ENCODE data around the gene PRAMEF14. TPM values are rescaled to one million over a fixed set of nuclear protein-coding genes. Genes with fewer than 3 reads are reported as not detected.
"Not testable (repeated sequence)": the region's sequence is repeated elsewhere in the genome, so short reads cannot be mapped to it uniquely, and the experiment has no call there.

Gene PRAMEF14, protein sequence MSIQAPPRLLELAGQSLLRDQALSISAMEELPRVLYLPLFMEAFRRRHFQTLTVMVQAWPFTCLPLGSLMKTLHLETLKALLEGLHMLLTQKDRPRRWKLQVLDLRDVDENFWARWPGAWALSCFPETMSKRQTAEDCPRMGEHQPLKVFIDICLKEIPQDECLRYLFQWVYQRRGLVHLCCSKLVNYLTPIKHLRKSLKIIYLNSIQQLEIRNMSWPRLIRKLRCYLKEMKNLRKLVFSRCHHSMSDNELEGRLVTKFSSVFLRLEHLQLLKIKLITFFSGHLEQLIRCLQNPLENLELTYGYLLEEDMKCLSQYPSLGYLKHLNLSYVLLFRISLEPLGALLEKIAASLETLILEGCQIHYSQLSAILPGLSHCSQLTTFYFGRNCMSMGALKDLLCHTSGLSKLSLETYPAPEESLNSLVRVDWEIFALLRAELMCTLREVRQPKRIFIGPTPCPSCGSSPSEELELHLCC
- total RNA-seq (2014; rRNA removed; shearing (Covaris generic)), result not detected in 2 replicates
- not detected in 2 replicates for polyA plus RNA-seq (2014; cell fraction: nucleus; rRNA removed)

DNA sequence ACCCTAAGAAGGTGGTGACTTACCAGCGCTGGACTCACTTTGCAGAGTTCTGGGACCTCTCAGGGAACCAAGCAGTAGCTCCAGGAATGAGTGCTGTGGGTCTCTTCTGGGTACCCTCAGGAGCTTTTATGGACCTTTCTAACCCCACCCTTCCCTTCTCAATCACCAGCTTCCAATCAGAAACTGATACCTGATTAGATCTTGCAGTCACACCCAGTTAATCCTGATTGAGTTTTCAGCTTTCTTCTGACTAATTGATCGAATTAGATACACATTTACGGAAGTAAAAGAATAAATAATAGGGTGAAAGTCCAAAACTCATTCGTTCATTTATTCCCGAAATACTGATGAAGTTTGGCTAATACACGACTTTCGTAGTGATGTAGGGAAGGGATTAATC, at the start of gene PRAMEF14:
Gene PRAMEF14 (minus strand): TSS at position 101 of the 400 bp plus-strand sequence. CDS start 1,820 bp downstream, outside the sequence.
- DNase-seq (ENCODE audit: extremely low read depth, low read depth), result not testable (repeated sequence)

DNA sequence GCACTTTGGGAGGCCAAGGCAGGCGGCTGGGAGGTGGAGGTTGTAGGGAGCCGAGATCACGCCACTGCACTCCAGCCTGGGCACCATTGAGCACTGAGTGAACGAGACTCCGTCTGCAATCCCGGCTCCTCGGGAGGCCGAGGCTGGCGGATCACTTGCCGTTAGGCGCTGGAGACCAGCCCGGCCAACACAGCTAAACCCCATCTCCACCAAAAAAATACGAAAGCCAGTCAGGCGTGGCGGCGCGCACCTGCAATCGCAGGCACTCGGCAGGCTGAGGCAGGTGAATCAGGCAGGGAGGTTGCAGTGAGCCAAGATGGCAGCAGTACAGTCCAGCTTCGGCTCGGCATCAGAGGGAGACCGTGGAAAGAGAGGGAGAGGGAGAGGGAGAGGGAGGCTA, 48.4 kb upstream of the PRAMEF14 start:
- not testable (repeated sequence) for DNase-seq (ENCODE audit: extremely low read depth, low read depth)

DNA sequence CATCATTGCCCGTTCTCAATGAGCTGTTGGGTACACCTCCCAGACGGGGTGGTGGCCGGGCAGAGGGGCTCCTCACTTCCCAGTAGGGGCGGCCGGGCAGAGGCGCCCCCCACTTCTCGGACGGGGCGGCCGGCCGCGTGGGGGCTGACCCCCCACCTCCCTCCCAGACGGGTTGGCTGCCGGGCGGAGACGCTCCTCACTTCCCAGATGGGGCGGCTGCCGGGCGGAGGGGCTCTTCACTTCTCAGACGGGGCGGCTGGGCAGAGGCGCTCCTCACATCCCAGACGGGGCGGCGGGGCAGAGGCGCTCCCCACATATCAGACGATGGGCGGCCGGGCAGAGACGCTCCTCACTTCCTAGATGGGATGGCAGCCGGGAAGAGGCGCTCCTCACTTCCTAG, 47.8 kb upstream of the PRAMEF14 start:
- DNase-seq (ENCODE audit: extremely low read depth, low read depth), result not testable (repeated sequence)

DNA sequence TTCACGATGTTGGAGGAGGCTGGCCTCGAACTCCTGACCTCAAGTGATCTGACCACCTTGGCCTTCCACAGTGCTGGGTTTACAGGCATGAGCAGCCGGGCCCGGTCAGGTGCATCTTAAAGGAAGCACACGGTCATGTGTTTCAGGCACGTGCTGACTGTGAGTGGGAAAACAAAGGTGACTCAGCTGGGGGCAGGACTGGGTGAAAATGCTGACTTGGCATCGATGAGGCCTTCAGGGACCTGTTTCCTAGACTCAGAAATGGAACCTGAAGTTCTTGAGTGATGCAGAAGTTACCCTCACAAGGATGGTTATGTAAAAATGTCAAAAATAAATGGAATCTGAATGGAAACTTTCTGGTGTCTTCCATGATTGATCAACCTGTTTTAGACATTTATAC, 46.1 kb upstream of the PRAMEF14 start:
- DNase-seq (ENCODE audit: extremely low read depth, low read depth), result not testable (repeated sequence)

DNA sequence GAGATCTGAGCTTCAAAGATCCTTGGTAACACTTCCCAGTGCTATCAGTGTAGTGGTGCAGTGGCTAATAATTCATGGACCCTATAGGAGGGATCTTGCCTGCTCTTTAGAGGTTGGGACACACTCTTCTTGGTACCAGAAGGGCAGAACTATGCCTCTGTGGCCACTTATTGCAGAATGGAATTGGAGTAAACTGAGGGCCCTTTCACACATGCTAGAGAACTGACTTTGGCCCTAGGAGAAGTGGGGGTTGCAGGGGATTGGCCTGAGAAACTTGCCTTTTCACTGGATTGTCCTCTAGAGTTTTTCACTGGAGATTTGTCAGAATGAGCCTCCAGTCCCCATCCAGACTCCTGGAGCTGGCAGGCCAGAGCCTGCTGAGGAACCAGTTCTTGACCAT, 42.4 kb upstream of the PRAMEF14 start, which contains the start of gene PRAMEF17:
Gene PRAMEF17 (plus strand): TSS at position 301 of the 400 bp plus-strand sequence. CDS start 26 bp downstream, at position 327.
- DNase-seq (ENCODE audit: extremely low read depth, low read depth), result not testable (repeated sequence)

DNA sequence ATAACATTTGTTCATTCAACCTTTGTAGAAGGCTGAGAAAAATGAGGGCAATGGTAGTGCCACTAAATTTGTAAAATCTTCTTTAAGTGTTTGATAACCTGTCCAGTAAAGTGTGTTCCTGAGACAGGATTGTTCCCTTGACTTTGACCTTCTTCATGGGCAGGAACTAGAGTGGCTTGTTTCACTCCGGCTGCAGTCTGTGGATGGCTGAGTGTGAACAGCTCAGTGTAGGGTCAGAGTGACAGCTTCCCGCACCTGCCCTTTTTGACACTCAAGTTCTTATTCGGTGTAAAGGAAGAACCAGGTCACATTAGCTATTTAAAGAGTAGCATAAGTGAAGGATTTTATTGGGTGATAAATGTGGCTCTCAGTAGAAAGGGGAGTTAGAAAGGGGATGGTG, 33.4 kb upstream of the PRAMEF14 start:
- not testable (repeated sequence) for DNase-seq (ENCODE audit: extremely low read depth, low read depth)

DNA sequence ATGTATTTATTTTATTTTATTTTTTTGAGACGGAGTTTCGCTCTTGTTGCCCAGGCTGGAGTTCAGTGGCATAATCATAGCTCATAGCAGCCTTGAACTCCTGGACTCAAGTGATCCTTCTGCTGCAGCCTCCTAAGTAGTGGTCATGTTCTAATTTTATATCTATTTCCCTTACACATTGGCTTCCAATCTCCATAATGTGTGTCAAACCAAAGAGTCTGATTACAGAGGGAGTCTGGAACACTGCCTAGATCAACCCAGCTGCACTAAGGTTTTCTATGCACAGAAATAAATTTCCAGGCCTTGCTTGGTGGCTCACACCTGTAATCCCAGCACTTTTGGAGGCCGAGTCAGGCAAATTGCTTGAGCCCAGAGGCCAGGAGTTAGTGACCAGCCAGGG, 32.0 kb upstream of the PRAMEF14 start:
- DNase-seq (ENCODE audit: extremely low read depth, low read depth), result not testable (repeated sequence)

DNA sequence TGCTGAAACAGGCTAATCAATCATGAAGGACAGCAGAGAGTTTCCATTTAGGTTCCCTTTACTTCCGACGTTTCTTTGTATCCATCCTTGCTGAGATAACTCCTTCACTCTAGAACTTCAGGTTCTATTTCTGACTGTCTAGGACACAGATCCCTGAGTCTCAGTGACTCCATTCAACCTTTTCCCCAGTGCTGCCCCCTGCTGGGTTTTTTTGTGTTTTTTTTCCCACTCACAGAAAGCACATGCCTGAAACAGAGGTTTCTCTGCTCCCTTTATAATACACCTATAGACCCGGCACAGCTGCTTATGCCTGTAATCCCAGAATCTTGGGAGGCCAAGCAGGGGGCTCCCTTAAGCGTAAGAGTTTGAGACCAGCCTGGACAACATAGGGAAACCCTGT, 21.6 kb upstream of the PRAMEF14 start:
- not testable (repeated sequence) for DNase-seq (ENCODE audit: extremely low read depth, low read depth)

DNA sequence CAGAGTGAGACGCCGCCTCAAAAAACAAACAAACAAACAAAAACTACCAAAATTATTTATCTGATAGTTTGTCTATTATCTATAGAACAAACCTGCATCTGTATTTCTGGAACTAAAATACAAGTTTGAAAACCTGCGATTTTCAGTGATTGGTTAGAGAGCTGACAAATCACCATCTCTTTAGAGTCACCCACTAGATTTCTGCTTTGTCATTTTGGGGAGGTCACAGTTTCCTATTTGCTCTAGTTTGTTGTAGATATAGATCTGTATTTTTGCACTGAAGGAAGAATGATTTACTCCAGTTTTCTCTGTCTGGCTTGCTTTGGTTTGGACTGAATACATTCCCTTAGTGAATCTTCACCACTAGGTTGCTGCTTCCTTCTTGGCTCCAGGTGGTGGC, 19.6 kb upstream of the PRAMEF14 start:
- DNase-seq (ENCODE audit: extremely low read depth, low read depth), result not testable (repeated sequence)

DNA sequence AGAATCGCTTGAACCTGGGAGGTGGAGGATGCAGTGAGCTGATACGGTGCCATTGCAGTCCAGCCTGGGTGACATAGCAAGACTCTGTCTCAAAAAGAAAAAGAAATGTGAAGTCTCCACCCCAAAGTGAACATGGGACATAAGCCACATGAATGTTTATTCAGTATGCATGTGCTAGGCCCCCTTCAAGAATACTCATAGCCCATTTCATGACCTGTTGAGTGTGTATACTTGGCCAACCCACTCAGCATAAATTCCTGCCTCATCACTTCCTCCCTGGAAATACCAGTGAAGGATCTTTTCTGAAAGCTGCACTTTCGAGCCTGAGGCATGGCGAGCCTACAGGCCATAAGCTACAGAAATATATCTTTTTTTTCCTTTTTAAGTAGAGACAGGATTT, 18.0 kb upstream of the PRAMEF14 start:
- not testable (repeated sequence) for DNase-seq (ENCODE audit: extremely low read depth, low read depth)

DNA sequence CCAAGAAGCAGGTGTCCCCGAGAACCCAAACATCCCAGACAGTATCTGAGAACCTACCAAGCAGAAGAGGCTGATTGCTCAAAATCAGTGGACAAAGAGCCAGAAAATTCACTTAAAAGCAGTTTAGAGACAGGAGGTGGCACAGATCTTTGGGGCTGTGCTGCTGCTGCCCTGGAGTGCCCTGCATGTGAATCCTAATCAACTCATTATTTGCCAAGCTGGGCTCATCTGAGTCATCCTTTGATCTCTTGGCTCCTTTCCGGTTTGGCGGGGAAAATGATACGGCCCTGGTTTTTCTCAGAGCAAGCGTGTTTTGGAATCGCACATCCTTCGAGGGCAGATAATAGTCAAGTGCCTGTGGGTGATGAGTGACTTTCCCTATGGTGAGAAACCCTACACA, 15.4 kb upstream of the PRAMEF14 start:
- DNase-seq (ENCODE audit: extremely low read depth, low read depth), result not testable (repeated sequence)

DNA sequence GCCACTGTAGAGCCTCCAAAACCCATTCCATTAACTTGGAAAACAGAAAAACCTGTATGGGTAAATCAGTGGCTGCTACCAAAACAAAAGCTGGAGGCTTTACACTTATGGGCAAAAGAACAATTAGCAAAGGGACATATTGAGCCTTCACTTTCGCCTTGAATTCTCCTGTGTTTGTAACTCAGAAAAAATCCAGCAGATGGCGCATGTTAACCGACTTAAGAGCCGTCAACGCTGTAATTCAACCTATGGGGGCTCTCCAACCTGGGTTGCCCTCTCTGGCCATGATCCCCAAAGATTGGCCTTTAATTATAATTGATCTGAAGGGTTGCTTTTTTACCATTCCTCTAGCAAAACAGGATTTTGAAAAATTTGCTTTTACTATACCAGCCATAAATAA, 9.8 kb upstream of the PRAMEF14 start:
- peak; percentile 42 for DNase-seq (ENCODE audit: extremely low read depth, low read depth)

DNA sequence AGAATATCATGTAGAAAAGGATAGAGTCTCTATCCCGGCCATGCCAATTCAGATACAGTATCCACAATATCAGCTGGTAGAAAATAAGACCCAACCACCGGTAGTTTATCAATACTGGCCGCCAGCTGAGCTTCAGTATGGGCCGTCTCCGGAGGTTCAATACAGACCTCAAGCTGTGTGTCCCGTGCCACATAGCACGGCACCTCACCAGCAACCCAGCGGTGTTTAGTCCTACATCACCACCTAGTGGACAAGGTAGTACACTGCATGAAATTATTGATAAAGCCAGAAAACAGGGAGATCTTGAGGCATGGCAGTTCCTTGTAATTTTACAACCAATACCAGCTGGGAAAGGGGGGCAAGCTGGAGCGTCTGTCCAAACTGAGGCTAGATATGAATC, 7.5 kb upstream of the PRAMEF14 start:
- DNase-seq (ENCODE audit: extremely low read depth, low read depth), result not testable (repeated sequence)

DNA sequence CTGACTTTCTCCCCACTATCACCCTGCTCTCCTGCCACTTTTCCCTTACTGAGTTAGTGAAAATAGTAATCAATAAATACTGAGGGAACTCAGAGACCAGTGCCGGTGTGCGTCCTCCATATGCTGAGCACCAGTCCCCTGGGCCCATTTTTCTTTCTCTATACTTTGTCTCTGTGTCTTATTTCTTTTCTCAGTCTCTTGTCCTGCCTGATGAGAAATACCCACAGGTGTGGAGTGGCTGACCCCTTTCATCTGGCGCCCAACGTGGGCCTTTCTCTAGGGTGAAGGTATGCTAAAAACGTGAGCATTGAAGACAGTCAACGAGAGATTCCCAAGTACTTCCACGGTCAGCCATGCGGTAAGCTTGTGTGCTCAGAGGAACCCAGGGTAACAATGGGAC, 6.5 kb upstream of the PRAMEF14 start:
- DNase-seq (ENCODE audit: extremely low read depth, low read depth), result not testable (repeated sequence)

DNA sequence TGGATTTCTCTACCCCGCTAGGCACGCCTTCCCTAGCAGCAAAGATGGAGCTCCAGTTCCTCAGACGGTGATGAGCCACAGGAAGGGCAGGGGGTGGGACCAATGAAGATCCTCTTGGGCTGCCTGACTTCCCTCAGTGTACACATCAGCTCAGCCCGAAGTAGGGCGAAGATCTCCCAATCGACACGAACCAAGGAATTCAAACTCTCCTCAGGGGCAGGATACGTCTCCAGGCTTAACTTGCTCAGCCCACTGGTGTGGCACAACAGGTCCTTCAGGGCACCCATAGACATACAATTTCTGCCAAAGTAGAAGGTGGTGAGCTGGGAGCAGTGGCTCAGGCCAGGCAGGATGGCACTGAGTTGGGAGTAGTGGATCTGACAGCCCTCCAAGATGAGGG, 4.4 kb downstream of the PRAMEF14 start:
- not testable (repeated sequence) for DNase-seq (ENCODE audit: extremely low read depth, low read depth)

DNA sequence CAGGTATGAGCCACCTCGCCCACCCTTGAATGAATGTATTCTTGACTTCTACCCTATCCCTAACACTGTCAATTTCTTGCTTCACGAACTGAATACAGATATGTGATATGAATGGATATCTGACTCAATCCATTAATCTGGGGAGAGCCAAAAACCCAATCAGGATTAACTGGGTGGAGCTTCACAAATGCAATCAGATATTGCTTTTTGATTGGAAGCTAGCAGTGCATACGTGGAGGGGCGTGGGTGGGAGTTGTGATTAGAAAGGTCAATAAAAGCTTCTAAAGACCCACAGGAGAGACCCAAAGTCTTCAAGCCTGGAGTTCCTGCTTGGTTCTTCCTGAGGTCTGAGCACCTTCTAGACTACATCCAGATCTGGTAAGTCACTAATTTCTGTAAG, 31.7 kb downstream of the PRAMEF14 start, which contains the start of gene PRAMEF15:
Gene PRAMEF15 (plus strand): TSS at position 301 of the 400 bp plus-strand sequence. CDS start 2,827 bp downstream, outside the sequence.
- not testable (repeated sequence) for DNase-seq (ENCODE audit: extremely low read depth, low read depth)

DNA sequence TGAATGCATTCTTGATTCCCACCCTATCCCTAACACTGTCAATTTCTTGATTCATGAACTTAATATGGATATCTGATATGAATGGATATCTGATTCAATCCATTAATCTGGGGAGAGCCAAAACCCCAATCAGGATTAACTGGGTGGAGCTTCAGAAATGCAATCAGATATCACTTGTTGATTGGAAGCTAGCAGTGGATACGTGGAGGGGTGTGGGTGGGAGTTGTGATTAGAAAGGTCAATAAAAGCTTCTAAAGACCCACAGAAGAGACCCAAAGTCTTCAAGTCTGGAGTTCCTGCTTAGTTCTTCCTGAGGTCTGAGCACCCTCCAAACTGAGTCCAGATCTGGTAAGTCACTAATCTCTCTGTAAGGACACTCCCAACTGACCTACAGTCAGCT, 43.7 kb downstream of the PRAMEF14 start, which contains the start of gene PRAMEF33:
Gene PRAMEF33 (plus strand): TSS at position 301 of the 400 bp plus-strand sequence. CDS start 2,416 bp downstream, outside the sequence.
- not testable (repeated sequence) for DNase-seq (ENCODE audit: extremely low read depth, low read depth)

DNA sequence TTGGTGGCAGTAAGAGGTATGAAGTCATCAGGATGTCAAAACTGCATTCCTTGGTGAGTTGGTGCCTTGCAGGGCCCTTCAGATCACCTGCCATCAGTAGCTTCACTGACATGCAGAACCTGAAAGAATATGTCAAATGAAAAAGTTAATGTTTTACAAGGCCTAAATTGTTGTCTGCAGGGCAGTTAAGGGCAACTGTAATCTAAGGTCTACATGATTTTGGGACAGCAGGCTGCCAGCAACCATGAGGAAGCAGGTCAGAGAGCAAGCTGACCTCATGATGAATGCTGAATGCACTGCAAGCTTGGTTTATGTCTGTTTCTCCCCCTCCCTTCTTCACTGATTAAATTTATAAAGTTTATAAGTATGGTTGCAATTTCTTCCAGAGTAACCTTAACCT, 44.7 kb downstream of the PRAMEF14 start:
- not testable (repeated sequence) for DNase-seq (ENCODE audit: extremely low read depth, low read depth)

DNA sequence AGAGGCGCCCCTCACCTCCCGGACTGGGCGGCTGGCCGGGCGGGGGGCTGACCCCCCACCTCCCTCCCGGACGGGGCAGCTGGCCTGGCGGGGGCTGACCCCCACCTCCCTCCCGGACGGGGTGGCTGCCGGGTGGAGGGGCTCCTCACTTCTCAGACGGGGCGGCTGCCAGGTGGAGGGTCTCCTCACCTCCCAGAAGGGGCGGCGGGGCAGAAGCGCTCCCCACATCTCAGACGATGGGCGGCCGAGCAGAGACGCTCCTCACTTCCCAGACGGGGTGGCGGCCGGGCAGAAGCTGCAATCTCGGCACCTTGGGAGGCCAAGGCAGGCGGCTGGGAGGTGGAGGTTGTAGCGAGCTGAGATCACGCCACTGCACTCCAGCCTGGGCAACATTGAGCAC, 48.2 kb downstream of the PRAMEF14 start:
- DNase-seq (ENCODE audit: extremely low read depth, low read depth), result not testable (repeated sequence)

DNA sequence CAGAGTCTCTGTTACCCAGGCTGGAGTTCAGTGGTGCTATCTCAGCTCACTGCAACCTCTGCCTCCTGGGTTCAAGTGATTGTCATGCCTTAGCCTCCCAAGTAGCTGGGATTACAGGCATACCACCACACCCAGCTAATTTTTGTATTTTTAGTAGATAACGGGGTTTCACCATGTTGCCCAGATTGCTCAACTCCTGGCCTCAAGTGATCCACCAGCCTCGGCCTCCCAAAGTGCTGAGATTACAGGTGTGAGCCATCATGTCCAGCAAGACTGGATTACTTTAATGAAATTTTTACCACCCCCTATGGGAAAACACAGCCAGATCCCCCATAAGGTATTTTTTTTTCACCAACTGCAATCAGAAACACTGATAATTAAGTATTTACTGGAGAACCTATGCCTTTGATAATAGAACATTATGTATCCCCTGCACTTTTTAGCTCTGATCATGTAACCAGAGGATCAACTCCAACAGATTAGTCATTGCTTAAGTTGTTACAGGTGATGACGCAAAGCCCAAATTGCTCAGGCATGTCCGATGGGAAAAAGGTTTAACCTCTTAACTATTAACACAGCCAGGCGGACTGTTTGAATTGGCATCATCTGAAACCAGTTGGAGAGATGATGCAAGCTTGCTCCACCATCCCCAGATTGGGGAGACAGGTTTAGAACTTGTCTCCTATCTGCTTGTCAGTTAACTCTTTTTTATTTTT, 49.6 kb downstream of the PRAMEF14 start:
- DNase-seq (ENCODE audit: extremely low read depth, low read depth), result not testable (repeated sequence)
